GM18520 (cell line): Measurements from ENCODE around the gene SLC2A10.

Source experiments
- ATAC-seq: cut with Tn5 transposase; IDR thresholded peaks from one replicate; pipeline ENCODE4 v1.9.1; 2021; ENCODE audit not compliant: unreplicated experiment

SLC2A10 gene

DNA sequence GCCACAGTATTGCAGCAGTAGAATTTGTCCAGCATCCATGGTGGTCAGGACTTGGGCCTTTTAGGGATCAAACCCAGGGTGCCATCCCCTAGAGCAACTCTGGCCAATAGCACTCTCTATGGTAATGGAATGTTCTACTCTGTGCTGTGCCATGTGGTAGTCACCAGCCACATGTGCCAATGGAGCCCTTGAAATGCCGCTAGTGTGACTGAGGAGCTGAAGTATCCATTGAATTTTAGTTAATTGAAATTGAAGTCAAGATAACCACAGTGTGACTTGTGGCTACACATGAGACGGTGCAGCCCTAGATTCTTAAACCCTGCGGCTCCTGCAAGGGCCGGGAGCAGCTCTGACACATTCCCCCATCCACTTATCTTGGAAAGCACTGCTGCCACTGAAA lies 54.6 kb downstream of the SLC2A10 start:
- no peak for ATAC-seq

DNA sequence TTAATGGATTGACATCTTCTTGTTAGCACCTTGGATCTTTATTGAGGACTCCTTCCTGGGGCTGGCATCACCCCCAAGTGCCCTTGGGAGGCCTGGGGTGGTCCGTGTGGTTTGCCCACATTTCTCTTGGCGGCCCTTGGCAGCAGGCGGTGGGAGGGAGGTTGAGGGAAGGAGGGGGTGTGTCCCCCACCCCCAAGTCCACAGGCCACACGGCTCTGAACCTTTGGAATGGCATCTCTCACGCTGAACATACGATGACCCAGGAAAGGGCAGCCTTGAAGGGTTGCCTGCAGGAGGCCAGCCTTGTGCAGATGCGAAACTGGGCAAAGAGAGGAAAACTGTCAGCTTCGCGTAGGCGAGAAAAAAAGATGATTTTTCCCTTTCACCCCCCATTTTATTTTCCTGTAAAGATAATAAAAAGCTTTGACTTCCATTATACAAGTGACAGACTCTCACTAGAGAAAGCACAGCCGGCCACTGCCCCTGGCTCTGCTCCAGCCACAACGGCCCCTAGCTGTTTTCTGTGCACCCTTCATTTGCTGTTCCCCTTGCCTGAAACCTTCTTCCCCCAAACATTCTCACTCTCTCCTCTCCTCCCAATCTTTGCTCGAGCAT lies 56.2 kb downstream of the SLC2A10 start:
- no peak for ATAC-seq

DNA sequence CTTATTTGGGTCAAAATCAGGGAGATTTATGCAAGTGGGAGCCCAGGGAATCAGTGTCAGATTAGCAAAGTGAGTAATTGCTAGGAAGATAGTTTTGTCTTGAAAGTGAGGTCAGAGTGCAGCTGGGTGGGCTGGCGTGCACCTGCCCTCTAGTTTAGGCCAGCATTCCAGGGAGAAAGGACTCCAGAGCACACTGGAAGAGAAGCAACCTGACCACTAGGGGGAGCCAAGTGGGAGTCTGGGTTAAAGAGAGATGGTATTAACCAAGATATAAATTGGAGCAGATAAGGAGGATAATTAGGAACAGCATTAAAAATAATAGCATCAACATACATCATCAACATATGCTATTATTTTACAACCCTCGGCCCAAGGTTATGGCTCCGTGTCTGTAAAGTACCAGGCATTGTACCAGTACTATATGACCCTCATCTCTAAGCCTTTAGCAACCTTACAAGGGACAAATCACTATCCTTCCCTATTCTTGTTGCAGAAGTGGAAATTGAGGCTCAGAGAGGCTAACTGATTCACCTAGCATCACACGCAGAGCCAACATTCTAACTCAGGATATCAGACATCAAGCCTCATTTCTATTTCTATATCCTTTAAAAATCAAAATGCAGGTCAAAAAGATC lies 57.8 kb downstream of the SLC2A10 start:
- ATAC-seq = no peak

DNA sequence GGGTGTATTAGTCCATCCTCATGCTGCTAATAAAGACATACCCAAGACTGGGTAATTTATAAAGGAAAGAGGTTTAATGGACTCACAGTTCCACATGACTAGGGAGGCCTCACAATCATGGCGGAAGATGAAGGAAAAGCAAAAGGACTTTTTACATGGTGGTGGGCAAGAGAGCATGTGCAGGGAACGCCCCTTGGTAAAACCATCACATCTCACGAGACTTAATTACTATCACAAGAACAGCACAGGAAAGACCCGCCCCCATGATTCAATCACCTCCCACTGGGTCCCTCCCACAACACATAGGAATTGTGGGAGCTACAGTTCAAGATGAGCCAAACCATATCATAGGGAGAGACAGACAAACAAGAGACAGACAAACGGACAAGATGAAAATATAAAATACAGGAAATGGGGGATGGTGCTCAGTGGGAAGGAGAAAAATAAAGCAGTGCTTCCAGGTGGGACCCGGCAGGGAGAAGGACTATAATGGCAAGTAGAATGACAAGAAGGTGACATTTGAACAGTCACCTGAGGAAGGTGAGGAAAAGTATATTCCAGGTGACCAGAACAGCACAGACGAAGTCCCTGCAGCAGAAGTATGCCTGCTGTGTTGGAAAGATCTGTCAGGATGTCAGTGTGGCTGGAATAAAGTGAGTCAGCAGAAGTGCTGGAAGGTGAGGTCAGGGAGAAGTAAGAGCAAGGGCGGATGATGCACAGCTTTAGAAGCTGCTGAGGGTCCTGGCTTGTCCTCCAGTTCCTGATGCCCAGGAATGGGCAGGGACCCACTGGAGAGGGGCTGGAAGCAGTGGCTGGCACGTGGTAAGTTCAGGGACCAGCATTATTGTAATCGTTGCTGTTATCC lies 61.1 kb downstream of the SLC2A10 start:
- no peak for ATAC-seq

DNA sequence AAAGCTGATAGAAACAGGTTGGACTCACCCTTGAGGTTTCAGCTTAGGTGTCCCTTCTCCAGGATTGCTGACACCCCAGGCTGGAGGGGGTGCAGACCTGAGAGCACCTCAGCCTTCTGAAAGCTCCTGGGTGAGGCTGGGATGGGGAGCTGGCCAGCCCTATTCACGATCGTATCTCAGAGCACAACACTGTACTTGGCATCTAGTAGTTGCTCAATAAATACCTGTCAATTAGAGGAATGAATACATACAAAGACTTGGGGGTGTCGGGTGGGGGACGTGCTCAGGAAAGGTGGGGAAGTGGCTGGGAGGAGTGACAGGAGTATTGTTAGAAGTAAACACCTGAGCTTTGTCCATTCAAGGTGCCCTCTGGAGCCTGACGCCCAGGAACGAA lies 61.7 kb downstream of the SLC2A10 start:
- ATAC-seq = no peak

DNA sequence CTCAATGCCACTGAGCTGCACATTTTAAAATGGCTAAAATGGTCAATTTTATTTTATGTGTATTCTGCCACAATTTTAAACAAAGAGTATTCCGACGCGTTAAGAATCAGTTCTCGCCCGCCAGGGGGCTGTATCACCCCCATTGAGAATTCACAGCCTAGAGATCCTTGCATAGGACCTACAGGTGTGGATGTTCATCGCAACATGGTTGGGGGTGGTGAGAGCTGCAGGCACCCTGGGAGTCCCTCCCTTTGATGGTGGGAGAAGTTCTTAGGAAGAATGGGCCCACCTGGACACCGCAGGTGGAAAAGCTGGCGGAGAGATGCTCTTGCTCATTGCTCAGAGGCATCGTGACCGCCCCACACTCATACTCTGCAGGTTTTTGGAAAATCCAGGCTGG lies 63.5 kb downstream of the SLC2A10 start:
- ATAC-seq = no peak

DNA sequence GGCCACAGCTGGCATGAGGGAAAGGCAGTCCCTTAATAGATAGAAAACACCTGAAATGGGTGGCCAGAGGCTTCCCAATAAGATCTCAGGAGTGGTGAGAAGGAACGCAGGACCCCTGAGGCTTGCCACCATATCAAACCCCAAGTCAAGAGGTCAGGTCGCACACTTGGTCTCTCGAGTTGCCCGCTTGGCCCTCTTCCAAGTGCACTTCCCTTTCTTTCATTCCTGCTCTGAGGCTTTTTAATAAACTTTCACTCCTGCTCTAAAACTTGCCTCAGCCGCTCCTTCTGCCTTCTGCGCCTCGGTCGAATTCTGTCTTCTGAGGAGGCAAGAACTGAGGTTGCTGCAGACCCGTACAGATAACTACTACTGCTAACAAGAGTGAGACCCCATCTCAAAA lies 64.2 kb downstream of the SLC2A10 start:
- ATAC-seq = no peak

DNA sequence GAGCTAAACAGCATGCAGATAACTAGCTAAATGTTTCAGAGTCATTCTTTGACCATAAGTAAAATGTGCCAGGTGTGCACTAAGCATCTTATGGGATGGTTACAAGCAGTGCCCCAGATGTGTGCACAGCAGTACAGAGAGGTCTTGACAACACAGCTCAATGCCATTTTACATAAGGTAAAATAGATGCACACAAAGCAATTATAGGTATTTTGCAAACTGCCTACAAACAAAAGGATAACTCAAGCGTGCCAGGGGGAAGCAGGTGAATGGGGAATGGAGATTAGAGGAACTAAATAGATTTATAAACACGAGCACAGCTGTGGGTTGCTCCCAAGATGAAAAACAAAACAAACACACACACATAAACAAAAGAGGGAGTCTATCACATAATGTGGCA lies 64.8 kb downstream of the SLC2A10 start:
- no peak for ATAC-seq

DNA sequence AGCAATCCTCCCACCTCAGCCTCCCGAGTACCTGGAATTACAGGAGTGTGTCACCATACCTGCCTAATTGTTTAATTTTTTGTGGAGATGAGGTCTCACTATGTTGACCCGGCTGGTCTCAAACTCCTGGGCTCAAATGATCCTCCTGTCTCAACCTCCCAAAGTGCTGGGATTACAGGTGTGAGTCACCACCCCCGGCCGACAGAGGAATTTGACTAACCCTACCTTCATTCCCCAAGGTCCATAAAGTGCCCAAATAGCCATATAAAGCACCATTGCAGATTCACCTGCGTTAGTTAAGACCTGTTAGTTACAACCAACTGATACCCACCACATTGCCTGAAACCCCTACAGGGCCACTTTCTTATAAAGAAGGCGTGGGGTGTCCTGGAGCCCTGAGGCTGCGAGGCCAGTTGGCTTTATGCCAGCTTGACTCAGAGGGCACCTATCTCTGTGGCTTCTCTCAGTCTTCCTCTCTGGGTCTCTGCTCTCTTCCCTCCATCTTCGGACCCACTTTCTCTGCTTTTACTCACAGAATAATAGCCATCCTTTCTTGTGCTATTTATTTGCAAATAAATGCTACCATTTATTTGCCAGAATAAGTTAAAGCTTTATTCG lies 65.6 kb downstream of the SLC2A10 start:
- ATAC-seq = no peak

DNA sequence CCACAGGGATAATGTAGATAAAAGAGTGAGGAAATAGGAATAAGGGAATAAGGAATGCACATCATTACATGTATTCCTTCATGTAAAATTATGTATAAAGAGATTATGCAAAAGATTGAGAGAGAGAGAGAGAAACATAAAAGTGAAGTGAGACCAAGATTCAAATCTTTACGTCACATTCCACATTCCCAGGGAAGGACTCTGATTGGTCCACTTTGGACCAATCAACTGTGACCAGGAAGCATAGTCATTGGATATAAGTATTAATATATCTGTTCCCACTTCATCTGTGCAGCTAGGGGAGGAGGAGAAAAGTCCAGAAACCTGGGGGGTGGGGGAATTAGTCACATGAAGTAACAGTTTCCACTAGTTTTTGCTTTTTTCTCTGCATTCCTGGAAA lies 66.4 kb downstream of the SLC2A10 start:
- no peak for ATAC-seq

DNA sequence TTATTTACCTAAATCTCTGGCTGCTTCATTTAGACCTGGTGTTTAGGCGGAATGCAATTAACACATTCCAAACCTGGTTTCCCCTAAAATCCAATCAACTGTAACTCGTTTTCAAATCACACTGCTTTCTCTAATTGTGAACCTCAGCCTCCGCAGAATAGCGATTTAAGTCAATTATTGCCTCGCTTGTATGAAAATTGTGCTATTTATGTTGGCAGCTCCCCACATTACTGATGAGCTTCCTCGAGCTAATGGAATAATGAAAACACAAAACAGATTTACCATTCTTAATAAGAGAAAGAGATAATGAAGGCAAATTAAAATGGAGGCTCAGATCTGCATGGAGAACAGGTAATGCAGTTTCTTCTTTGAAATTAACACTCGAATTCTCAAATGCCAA lies 67.9 kb downstream of the SLC2A10 start:
- ATAC-seq = no peak

DNA sequence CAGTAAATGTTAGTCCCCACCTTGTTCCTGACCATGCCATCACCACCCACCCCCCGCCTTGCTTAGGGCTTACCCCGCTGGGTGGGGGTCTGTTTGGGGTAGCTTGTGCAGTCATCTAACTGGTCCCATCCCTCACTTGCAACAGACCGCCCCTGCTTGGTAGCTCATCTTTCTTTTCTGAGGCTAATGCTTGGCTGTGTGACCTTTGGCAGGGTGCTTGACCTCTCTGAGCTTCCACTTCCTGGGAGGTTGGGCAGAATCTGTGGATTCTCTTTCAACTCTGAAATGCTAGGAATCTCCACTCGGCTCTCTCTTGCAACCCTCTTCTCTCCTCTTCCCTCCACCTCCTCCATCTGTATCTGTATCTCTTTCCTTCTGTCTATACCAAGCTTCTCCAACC lies 70.4 kb downstream of the SLC2A10 start:
- ATAC-seq = no peak

DNA sequence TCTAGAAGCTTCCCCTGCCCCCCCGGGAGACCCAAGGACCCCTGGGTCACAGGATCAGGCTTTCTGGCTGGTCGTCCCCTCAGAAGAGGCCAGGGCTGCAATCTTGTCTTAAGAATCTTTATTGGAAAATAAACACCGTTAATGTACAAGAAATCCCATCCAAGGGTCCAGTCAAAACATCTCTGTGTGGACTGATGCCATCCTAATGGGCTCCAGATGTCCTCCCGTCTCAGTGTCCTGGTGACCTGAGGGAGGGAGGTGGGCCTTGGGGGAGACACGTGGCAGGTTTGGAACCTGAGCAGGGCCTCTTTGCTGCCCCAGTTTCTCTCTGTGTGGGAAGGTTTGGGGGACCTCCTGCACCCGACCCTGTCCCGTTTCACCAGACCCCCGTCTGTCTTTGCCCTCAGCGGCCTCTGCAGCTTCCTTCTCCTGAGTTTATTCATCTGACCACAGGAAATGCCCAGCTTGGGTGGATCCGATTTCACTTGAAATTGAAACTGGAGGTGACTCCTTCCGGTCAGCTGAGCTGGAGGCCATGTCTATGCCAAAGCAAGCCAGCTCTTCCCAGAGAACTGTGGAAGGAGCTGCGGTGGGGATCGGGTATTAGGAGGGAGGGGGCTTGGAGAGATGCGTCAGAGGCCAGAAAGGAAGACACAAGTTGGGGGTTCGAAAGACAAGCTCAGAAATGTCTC lies 75.1 kb downstream of the SLC2A10 start:
- no peak for ATAC-seq
